ENCODE measurements around the gene GALNT4. TPM values are rescaled to one million over a fixed set of nuclear protein-coding genes. Genes with fewer than 3 reads are reported as not detected.

GALNT4 gene
- total RNA-seq, 2 donors from 2014 or later = 34.9 TPM

DNA sequence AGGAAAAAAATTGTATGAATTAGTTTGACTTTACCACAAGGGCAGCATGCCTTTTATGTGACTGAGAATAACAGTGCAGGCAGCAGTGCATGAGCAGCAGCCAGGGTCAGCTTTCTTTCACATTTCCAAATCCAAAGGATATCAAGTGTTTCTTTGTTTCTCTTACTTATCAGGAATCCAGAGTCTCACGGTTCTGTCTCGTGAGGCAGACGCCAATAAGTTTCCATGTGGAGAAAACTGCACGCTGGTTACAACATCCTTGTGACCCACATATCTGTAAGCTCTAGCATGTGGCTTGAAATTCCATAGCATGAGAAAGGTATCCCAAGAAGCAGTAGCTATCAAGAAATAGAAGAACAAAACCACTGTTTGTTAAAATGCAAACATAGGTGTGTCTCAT lies 27.6 kb downstream of the GALNT4 start:
- H3K27ac Mint-ChIP-seq = no peak overlapping the region
- DNase-seq (ENCODE audit: low spot score) (no peak), ATAC-seq (no peak)
- H3K4me3 Mint-ChIP-seq = no peak overlapping the region
- H3K9me3 Mint-ChIP-seq = no peaks in the 10 kb centered on the region
- peaks cover 13% of the 10 kb centered on the region for H3K36me3 Mint-ChIP-seq
- H3K4me1 Mint-ChIP-seq (ENCODE audit: low read depth in 2 of 2) = peaks cover 32 to 33% of the 10 kb centered on the region in 2 donors
- H3K27me3 Mint-ChIP-seq = no peaks in the 10 kb centered on the region

DNA sequence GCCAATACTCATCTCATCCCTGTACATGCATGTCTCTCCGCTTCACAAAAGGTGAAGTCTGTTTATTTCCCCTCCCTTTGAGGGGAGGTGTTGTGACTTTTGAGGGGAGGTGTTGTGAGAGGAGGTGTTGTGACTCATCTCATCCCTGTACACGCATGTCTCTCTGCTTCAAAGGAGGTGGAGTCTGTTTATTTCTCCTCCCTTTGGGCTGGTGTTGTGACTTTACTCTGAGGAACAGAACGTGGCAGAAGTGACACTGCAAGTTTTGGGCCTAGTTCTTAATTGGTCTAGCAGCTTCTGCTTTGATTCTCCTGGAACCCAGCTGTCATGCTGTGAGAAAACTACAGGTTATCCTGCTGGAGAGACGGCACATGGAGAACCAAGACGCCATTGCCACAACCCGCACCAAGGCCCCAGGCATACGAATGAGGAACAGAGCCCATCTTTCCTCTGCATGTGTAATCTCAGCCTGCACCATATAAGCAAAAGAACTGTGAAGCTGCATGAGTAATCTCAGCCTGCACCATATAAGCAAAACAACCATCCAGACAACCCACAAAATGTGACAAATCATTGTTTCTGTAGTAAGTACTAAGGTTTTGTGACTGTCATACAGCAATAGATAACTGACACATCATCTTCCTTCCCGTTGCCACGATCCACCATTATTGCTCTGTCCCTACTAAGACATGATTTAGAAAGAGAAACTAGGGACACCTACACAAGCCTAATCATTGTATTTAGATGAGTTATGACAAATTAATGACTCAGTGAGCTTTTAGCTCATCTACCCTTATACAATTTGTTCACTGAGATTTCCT lies 30.0 kb downstream of the GALNT4 start:
- Mint-ChIP-seq H3K4me1 (ENCODE audit: low read depth in 2 of 2) (peaks cover 32 to 33% of the 10 kb centered on the region in 2 donors), H3K27ac (peak overlapping the region; percentile 94 to 98), H3K9me3 (no peaks in the 10 kb centered on the region), H3K36me3 (peaks cover 15% of the 10 kb centered on the region), H3K4me3 (peak overlapping the region; percentile 67), H3K27me3 (no peaks in the 10 kb centered on the region)
- no peak for DNase-seq (ENCODE audit: low spot score)
- ATAC-seq = peak; percentile 94 to 95

DNA sequence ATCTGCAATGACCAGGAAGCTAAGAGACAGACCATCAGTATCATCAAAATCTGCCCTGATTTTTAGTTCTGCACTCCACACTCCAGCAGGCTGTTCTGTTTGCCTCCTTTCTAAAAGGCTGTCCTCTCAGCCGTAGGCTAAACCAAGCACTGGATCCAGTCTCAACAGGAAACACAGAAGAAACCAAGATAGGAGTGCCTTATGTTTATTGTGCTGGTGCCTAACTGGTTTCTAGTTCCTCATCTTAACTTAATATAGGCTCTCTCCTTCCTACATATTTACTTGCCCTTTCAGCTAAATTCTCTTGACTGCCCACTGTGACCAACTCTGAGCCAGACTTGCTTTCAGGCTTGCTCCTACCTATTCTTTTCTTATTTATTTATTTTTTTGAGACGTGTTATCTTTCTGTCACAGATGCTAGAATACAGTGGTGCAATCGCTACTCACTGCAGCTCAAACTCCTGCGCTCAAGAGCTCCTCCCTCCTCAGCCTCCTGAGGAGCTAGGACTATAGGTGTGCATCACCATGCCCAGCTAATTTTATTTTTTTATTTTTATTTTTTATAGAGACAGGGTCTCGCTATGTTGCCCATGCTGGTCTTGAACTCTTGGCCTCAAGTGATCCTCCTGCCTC lies 30.8 kb downstream of the GALNT4 start:
- peaks cover 29% of the 10 kb centered on the region in 2 donors for H3K4me1 Mint-ChIP-seq (ENCODE audit: low read depth in 2 of 2)
- no peaks in the 10 kb centered on the region for H3K27me3 Mint-ChIP-seq
- no peaks in the 10 kb centered on the region for H3K9me3 Mint-ChIP-seq
- no peak for ATAC-seq
- H3K27ac Mint-ChIP-seq = peak overlapping the region; percentile 94 to 98
- H3K4me3 Mint-ChIP-seq = peak overlapping the region; percentile 67
- no peak for DNase-seq (ENCODE audit: low spot score)
- peaks cover 15% of the 10 kb centered on the region for H3K36me3 Mint-ChIP-seq

DNA sequence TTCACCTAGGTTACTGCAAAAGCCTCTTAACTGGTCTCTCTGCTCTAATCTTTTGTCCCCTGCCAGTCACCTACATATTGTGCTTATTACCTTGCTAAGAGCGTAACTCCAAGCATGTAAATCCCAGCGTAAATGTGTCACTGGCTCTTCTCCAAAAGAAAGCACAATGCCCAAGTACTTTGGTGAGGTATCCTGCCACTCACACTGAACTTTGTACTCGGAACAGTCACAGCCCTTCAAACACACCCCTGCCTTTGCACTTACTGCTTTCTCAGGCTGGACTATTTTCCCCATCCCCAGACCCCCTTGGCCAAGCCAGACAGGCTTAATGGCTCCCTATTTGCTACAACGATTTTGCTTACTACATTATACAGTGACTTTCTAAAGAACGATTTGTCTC lies 31.7 kb downstream of the GALNT4 start:
- ATAC-seq (no peak), DNase-seq (ENCODE audit: low spot score) (no peak)
- H3K4me1 Mint-ChIP-seq (ENCODE audit: low read depth in 2 of 2) = peaks cover 24 to 28% of the 10 kb centered on the region in 2 donors
- no peak overlapping the region for H3K4me3 Mint-ChIP-seq
- H3K27me3 Mint-ChIP-seq = no peaks in the 10 kb centered on the region
- peak overlapping the region; percentile 21 to 30 for H3K27ac Mint-ChIP-seq
- peaks cover 16% of the 10 kb centered on the region for H3K36me3 Mint-ChIP-seq
- no peaks in the 10 kb centered on the region for H3K9me3 Mint-ChIP-seq

DNA sequence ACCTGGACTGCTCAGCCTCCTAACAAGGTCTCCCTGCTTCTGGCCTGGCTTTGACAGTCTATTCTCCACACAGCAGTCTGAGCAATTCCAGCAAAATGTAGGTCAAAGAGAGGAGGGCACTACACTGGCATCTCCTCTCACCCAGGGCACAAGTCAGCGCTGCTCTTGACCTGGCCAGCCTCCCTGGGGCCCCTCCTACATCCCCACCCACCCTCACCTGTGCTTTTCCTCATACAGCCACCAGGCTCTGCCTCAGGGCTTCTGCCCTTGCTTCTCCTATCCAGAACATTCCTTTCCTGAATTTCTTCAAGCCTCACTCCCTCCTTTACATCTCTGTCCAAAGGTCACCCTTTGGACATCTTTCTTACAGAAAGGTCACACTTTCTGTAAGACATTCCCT lies 33.7 kb downstream of the GALNT4 start:
- Mint-ChIP-seq H3K27me3 (no peaks in the 10 kb centered on the region), H3K9me3 (no peaks in the 10 kb centered on the region), H3K36me3 (peaks cover 34% of the 10 kb centered on the region), H3K4me1 (ENCODE audit: low read depth in 2 of 2) (peaks cover 28 to 30% of the 10 kb centered on the region in 2 donors), H3K27ac (no peak overlapping the region), H3K4me3 (no peak overlapping the region)
- DNase-seq (ENCODE audit: low spot score) = no peak
- ATAC-seq = no peak

DNA sequence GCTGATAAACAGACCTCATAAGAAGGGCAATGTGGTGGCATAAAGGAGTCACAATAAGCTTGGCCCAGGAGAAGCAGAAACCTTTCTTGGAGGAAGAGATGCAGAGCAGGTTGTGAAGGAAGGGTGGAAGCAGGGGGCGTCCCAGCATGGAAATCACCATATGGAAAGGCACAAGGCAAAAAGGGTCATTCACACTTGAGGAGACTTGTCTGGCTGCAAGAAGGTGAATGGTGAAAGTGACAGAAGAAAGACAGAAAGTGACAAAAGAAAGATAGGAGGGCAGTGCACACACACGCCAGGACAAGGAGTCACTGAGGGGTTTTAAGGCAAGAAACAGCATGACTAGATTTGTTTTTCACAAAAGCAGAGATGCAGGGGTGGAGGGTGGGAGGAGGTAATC lies 38.3 kb downstream of the GALNT4 start:
- peaks cover 10 to 19% of the 10 kb centered on the region in 2 donors for H3K4me1 Mint-ChIP-seq (ENCODE audit: low read depth in 2 of 2)
- H3K27me3 Mint-ChIP-seq = no peaks in the 10 kb centered on the region
- no peak overlapping the region for H3K4me3 Mint-ChIP-seq
- DNase-seq (ENCODE audit: low spot score) (no peak), ATAC-seq (no peak)
- H3K27ac Mint-ChIP-seq = peak overlapping the region in 1 of 2 donors; percentile 5
- peaks cover 27% of the 10 kb centered on the region for H3K36me3 Mint-ChIP-seq
- no peaks in the 10 kb centered on the region for H3K9me3 Mint-ChIP-seq

DNA sequence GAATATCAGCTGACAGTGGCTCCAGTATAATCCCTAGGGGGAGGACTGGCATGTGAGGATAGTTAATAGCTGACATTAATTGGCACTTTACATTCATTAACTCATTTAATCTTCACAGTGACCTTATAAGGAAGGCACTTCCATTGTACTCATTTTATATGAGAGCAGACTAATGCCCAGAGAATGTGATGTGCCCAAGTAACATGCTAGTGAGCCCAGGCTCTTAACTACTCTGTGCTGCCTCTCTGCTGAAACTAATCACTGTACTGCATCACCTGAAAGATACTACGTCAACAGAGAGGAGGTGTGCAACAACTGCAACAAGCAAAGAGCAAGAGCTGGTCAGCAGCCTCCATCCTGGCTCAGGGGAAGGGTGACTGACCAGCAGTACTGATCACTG lies 40.1 kb downstream of the GALNT4 start:
- Mint-ChIP-seq H3K27me3 (no peaks in the 10 kb centered on the region), H3K36me3 (peaks cover 27% of the 10 kb centered on the region), H3K9me3 (no peaks in the 10 kb centered on the region), H3K4me3 (no peak overlapping the region), H3K4me1 (ENCODE audit: low read depth in 2 of 2) (peaks cover 10 to 19% of the 10 kb centered on the region in 2 donors), H3K27ac (no peak overlapping the region)
- DNase-seq (ENCODE audit: low spot score) (no peak), ATAC-seq (no peak)

DNA sequence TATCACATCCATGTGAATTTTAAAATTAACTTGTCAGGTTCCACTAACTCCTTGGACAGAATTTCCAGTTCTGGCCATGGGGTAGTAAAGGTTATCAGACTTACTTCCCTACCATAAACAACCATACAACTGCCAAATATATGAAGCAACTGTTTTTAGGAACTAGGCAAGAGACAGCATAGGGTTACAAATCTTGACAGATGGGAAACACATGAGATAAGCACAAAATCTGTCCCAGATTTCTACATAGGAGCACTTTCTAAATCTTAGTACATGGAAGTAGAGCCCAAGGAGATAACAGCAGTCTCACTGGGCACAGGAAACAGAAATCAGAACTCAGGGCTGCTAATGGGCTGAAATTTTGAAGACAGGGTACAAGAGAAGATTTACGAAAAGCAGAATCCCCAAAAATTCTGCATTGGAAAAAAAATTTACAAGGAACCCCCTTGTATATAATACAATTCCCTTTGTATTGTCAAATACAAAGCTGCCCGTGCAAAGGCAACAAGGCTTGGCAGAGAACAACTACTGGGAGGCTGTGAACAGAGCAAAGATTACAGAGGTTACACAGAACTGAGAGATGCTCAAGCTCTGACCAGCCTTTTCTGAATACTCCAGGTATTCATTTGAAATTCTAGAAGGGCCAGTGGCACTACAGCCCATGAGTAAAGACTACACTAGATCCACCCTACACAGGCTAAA lies 43.2 kb downstream of the GALNT4 start:
- ATAC-seq (no peak), DNase-seq (ENCODE audit: low spot score) (no peak)
- H3K4me3 Mint-ChIP-seq = no peak overlapping the region
- H3K27ac Mint-ChIP-seq = no peak overlapping the region
- H3K9me3 Mint-ChIP-seq = peaks cover 3% of the 10 kb centered on the region
- H3K36me3 Mint-ChIP-seq = peaks cover 12% of the 10 kb centered on the region
- H3K27me3 Mint-ChIP-seq = no peaks in the 10 kb centered on the region
- H3K4me1 Mint-ChIP-seq (ENCODE audit: low read depth in 2 of 2) = peaks cover 25 to 31% of the 10 kb centered on the region in 2 donors

DNA sequence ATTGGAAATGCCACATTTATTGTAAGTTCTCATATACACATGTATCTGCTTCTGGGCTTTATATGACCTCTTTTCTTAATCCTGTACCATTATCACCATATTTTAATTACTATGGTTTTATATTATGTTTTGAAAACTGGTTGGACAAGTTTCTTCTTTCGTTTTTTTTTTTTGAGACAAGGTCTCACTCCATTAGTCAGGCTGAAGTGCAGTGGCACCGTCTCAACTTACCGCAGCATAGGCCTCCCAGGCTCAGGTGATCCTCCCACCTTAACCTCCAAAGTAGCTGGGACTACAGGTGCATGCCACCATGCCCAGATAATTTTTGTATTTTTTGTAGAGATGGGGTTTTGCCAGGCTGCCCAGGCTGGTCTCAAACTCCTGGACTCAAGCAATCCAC lies 44.6 kb downstream of the GALNT4 start:
- no peak overlapping the region for H3K4me3 Mint-ChIP-seq
- peaks cover 3% of the 10 kb centered on the region for H3K9me3 Mint-ChIP-seq
- no peak overlapping the region for H3K27ac Mint-ChIP-seq
- no peaks in the 10 kb centered on the region for H3K27me3 Mint-ChIP-seq
- H3K4me1 Mint-ChIP-seq (ENCODE audit: low read depth in 2 of 2) = peaks cover 20 to 29% of the 10 kb centered on the region in 2 donors
- DNase-seq (ENCODE audit: low spot score) = no peak
- ATAC-seq = no peak
- peaks cover 6% of the 10 kb centered on the region for H3K36me3 Mint-ChIP-seq

DNA sequence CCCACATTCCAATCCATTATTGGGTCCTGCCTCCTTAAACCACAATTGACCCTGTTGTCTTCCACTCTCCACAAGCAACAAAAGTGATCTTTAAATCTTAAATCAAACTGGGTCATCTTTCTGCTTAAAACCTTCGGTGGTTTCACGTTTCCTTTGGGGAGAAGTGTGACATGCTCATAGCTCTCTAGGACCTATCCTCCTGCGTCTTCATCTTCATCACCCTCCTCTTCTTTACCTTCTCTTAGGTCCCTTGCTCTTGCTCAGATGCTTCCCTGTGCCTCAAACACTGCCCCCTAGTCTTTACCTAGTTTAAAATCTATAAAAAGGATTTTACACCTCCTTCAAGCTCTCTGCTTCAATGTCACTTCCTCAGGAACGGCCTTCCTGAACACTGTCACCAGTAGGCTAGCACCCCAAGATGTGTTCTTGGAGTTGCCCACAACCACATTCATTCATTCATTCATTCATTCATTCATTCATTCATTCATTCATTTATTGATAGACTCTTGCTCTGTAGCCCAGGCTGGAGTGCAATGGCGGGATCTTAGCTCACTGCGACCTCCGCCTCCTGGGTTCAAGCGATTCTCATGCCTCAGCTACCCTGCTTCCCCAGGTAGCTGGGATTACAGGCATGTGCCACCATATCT lies 46.8 kb downstream of the GALNT4 start:
- peak overlapping the region; percentile 65 to 77 for H3K27ac Mint-ChIP-seq
- H3K36me3 Mint-ChIP-seq = peaks cover 6% of the 10 kb centered on the region
- peak overlapping the region; percentile 50 for H3K4me3 Mint-ChIP-seq
- ATAC-seq (peak in 1 of 2 donors; percentile 62), DNase-seq (ENCODE audit: low spot score) (no peak)
- H3K4me1 Mint-ChIP-seq (ENCODE audit: low read depth in 2 of 2) = peaks cover 26 to 32% of the 10 kb centered on the region in 2 donors
- H3K27me3 Mint-ChIP-seq = no peaks in the 10 kb centered on the region
- peaks cover 3% of the 10 kb centered on the region for H3K9me3 Mint-ChIP-seq

DNA sequence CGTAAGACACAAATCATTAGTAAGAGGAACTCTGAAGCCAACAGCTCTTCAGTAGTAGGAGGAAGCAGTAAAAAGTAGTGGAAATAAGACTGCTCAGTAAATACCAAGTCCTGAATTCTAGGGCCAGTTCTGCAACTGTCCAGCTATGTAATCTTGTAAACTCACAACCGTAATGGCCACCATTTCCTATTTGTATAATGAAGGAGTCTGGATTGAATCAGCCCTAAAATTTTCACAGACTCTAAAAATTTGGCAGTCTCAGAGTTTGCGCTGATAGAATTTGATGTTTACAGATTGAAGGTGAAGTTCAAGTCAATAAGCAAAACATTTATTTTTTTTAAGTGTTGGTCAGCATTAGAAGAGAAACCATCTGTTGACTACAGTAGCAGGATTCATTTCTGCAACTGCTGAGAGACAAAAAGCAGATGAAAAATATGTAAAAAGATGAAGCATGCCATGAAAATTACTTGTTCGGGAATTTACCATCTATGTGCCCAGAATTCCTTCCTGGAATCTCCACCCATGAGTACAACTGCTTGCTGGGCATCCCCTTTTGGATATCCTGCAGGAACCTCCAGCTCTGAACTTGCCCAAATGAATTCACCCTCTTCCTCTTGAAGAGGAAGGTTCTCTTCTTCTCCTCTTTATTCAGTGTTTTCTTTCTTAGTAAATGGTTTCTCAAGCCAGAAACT lies 47.5 kb downstream of the GALNT4 start:
- H3K9me3 Mint-ChIP-seq = peaks cover 3% of the 10 kb centered on the region
- peak overlapping the region; percentile 50 for H3K4me3 Mint-ChIP-seq
- ATAC-seq = no peak
- DNase-seq (ENCODE audit: low spot score) = no peak
- peaks cover 3% of the 10 kb centered on the region for H3K36me3 Mint-ChIP-seq
- peaks cover 32 to 39% of the 10 kb centered on the region in 2 donors for H3K4me1 Mint-ChIP-seq (ENCODE audit: low read depth in 2 of 2)
- H3K27me3 Mint-ChIP-seq = no peaks in the 10 kb centered on the region
- peak overlapping the region; percentile 65 to 77 for H3K27ac Mint-ChIP-seq

DNA sequence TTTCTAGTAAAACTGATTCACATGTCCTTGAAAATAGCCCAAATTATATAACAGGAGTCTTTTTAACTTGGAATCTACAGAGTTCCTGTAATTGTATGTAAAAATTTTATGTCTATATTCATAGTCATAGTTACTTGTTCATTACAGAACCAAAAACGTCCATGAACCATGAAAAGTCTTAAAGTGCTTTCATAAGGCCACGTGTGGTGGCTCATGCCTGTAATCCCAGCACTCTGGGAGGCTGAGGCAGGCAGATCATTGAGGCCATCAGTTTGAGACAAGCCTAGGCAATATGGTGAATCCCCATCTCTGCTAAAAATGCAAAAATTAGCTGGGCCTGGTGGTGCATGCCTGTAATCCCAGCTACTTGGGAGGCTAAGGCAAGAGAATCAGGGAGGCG lies 48.4 kb downstream of the GALNT4 start:
- Mint-ChIP-seq H3K36me3 (no peaks in the 10 kb centered on the region), H3K4me1 (ENCODE audit: low read depth in 2 of 2) (peaks cover 35 to 44% of the 10 kb centered on the region in 2 donors), H3K27ac (peak overlapping the region in 1 of 2 donors; percentile 65), H3K27me3 (no peaks in the 10 kb centered on the region), H3K4me3 (no peak overlapping the region), H3K9me3 (peaks cover 3% of the 10 kb centered on the region)
- ATAC-seq (no peak), DNase-seq (ENCODE audit: low spot score) (no peak)
